ENCODE data around the gene VAMP1. TPM values are rescaled to one million over a fixed set of nuclear protein-coding genes. Genes with fewer than 3 reads are reported as not detected.

Gene VAMP1
- total RNA-seq, 1 experiment from 2014 or later: 13.9 TPM

DNA sequence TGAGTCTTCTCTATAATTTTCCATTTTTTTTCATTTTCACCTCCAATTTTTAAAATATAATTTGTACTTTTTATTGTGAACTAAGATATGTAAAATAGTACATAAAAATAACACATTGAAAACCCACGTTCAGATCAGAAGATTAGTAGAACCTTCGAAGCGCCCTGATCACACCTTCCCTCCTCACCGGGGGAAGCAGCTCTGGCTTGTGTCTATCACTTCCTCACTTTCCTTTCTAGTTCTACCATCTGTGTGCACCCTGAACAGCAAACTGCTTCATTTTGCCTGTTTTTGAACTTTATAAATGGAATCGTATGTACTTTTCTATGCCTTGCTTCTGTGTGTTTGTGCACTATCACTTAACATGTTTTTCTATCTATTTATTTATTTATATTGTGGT lies 37.5 kb downstream of the VAMP1 start:
- no peak for ATAC-seq
- ChIA-PET POLR2A (ENCODE audit: unreplicated experiment) (no interaction called here), CTCF (no interaction called here)
- Histone ChIP-seq H3K4me2 (ENCODE audit: low read length) (no peak overlapping the region), H2AFZ (ENCODE audit: low read length) (no peak overlapping the region), H4K20me1 (ENCODE audit: low read length) (no peaks in the 10 kb centered on the region), H3K4me1 (ENCODE audit: insufficient read depth, low read length) (peaks cover 19% of the 10 kb centered on the region), H3F3A (ENCODE audit: low read length, unreplicated experiment) (peaks cover 8% of the 10 kb centered on the region), H3K27me3 (ENCODE audit: low read length) (no peaks in the 10 kb centered on the region), H3K36me3 (ENCODE audit: low read depth, low read length) (no peaks in the 10 kb centered on the region), H3K9me2 (replicated peaks; ENCODE audit: low read length) (no peaks in the 10 kb centered on the region), H3K27ac (ENCODE audit: low read length) (no peak overlapping the region), H3K4me3 (ENCODE audit: low read length) (no peak overlapping the region), H3K79me2 (ENCODE audit: low read length) (no peaks in the 10 kb centered on the region), H3K9me3 (ENCODE audit: low read length) (no peaks in the 10 kb centered on the region), H3K9ac (ENCODE audit: low read length) (no peak overlapping the region)
- no TSS peak for BruUV-seq (replicated peaks)
- DNase-seq: no peak
- TF ChIP-seq EZH2phosphoT487 (IDR thresholded peaks at IDR 0.05; ENCODE audit: borderline replicate concordance, low read length) (no peak), EZH2 (IDR thresholded peaks at IDR 0.05; ENCODE audit: low read length, unreplicated experiment) (no peak)
- TF ChIP-seq, protein P1, sequence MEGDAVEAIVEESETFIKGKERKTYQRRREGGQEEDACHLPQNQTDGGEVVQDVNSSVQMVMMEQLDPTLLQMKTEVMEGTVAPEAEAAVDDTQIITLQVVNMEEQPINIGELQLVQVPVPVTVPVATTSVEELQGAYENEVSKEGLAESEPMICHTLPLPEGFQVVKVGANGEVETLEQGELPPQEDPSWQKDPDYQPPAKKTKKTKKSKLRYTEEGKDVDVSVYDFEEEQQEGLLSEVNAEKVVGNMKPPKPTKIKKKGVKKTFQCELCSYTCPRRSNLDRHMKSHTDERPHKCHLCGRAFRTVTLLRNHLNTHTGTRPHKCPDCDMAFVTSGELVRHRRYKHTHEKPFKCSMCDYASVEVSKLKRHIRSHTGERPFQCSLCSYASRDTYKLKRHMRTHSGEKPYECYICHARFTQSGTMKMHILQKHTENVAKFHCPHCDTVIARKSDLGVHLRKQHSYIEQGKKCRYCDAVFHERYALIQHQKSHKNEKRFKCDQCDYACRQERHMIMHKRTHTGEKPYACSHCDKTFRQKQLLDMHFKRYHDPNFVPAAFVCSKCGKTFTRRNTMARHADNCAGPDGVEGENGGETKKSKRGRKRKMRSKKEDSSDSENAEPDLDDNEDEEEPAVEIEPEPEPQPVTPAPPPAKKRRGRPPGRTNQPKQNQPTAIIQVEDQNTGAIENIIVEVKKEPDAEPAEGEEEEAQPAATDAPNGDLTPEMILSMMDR (conservative IDR thresholded peaks at IDR 0.05; ENCODE audit: low read depth, low read length): no peak
- intact Hi-C loops (cut with micrococcal nuclease): no loop called here

DNA sequence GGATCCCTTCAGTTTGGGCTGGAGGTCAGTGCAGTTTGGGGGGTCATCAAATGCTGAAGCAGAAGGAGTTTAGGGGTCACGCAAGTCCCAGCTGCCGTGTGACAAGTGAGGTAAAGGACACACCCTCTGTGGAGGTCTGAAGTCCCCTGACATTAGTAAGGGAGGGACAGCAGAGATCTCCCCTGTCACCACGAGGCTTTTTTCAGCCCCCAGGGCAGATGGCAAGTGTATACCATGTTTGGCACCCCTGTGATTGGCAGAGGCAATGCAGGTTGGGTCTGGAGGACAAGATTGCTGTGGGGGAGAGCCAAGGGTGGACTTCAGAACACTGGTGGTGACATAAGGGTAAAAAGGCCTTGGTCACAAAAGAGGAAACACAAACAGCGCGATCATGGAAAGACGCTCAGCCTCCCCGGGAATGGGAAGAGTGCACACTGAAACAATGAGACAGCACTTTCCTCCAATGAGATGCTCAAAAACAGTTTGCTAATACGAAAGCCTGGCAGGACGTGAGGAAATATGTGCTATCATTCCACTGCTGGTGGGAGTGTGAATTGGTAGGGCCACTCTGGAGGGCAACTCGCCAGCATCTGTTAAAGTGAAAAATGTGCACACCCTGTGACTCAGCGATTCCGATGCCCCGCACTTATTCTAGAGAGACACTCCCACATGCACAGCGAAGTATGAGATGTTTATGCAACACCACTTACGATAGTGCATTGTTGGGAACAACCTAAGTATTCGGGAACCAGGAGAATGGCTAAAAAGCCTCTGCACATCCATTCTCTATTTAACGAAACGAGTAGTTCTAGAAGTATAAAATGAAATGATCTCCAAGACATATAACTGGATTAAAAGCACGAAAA lies 40.1 kb downstream of the VAMP1 start:
- ATAC-seq: peak; percentile 90
- no peaks in the 10 kb centered on the region for H3K9me3 ChIP-seq (ENCODE audit: low read length)

More for the DNA sequence above, 40.1 kb downstream of the VAMP1 start:
- H4K20me1 ChIP-seq (ENCODE audit: low read length): no peaks in the 10 kb centered on the region
- H3K4me3 ChIP-seq (ENCODE audit: low read length): peak overlapping the region; percentile 52
- no peaks in the 10 kb centered on the region for H3K79me2 ChIP-seq (ENCODE audit: low read length)
- TSS peak; percentile 86 for BruUV-seq (replicated peaks)
- ChIA-PET POLR2A (ENCODE audit: unreplicated experiment) (no interaction called here), CTCF (no interaction called here)
- H3K27me3 ChIP-seq (ENCODE audit: low read length): no peaks in the 10 kb centered on the region
- peak overlapping the region; percentile 75 for H3K9ac ChIP-seq (ENCODE audit: low read length)
- peaks cover 19% of the 10 kb centered on the region for H3K4me1 ChIP-seq (ENCODE audit: insufficient read depth, low read length)
- DNase-seq: peak; percentile 94
- intact Hi-C loops (cut with micrococcal nuclease): loop anchor here (2.0 kb wide), 1 partner anchor 34 kb away; no protein-coding TSS in a partner anchor
- H3K4me2 ChIP-seq (ENCODE audit: low read length): peak overlapping the region; percentile 74
- peak overlapping the region; percentile 72 for H2AFZ ChIP-seq (ENCODE audit: low read length)
- H3K36me3 ChIP-seq (ENCODE audit: low read depth, low read length): no peaks in the 10 kb centered on the region
- peaks cover 8% of the 10 kb centered on the region for H3F3A ChIP-seq (ENCODE audit: low read length, unreplicated experiment)
- peak overlapping the region; percentile 94 for H3K27ac ChIP-seq (ENCODE audit: low read length)
- TF ChIP-seq EZH2 (IDR thresholded peaks at IDR 0.05; ENCODE audit: low read length, unreplicated experiment): no peak
- no peak for TF ChIP-seq EZH2phosphoT487 (IDR thresholded peaks at IDR 0.05; ENCODE audit: borderline replicate concordance, low read length)
- TF ChIP-seq, protein P1 (conservative IDR thresholded peaks at IDR 0.05; ENCODE audit: low read depth, low read length): no peak
- H3K9me2 ChIP-seq (replicated peaks; ENCODE audit: low read length): no peaks in the 10 kb centered on the region
